ENCODE measurements around the gene PGAP3. TPM values are rescaled to one million over a fixed set of nuclear protein-coding genes. Genes with fewer than 3 reads are reported as not detected.

The PGAP3 gene
- total RNA-seq, 1 donor = 10.9 TPM

- H2AFZ ChIP-seq (ENCODE audit: low read length) = no peak within 1 kb of the TSS
- H3K4me3 ChIP-seq (ENCODE audit: insufficient read depth, low read length) = no peak within 1 kb of the TSS
- H3K27me3 ChIP-seq (ENCODE audit: insufficient read depth, low read length) = peaks cover 49% of the 10 kb centered on the region
- no peaks in the 10 kb centered on the region for H3K4me1 ChIP-seq (ENCODE audit: insufficient read depth, low read length)
- peaks cover 6% of the 10 kb centered on the region for H4K20me1 ChIP-seq (ENCODE audit: insufficient read depth, low read length)
- no peaks in the 10 kb centered on the region for H3K79me2 ChIP-seq (ENCODE audit: insufficient read depth, low read length)
- H3K36me3 ChIP-seq (ENCODE audit: insufficient read depth, low read length) = peaks cover 4% of the 10 kb centered on the region
- no peaks in the 10 kb centered on the region for H3K9me3 ChIP-seq (ENCODE audit: low read depth, low read length)
- no peak within 1 kb of the TSS for H3K4me2 ChIP-seq (ENCODE audit: insufficient read depth, low read length)
- H3K27ac ChIP-seq (ENCODE audit: low read depth, low read length) = no peak within 1 kb of the TSS
- peak; percentile 78 for DNase-seq (ENCODE audit: insufficient read length, low spot score, missing footprints)
- TF ChIP-seq CTCF (IDR thresholded peaks at IDR 0.05; ENCODE audit: extremely low read depth, low read depth, low read length) = no peak
Observed at GRCh38 chr17:39664581-39665561, 23.0 kb downstream of the PGAP3 start, which contains the start of gene TCAP. TCAP (plus strand) TSS chr17:39665349; CDS start chr17:39665360, 11 bp downstream.

GRCh38 chr17:39663688-39664580, 23.9 kb downstream of the PGAP3 start:
- peaks cover 39% of the 10 kb centered on the region for H3K27me3 ChIP-seq (ENCODE audit: insufficient read depth, low read length)
- H4K20me1 ChIP-seq (ENCODE audit: insufficient read depth, low read length) = peaks cover 6% of the 10 kb centered on the region
- TF ChIP-seq CTCF (IDR thresholded peaks at IDR 0.05; ENCODE audit: extremely low read depth, low read depth, low read length) = no peak
- no peak overlapping the region for H3K27ac ChIP-seq (ENCODE audit: low read depth, low read length)
- DNase-seq (ENCODE audit: insufficient read length, low spot score, missing footprints) = peak; percentile 88
- no peak overlapping the region for H3K4me2 ChIP-seq (ENCODE audit: insufficient read depth, low read length)
- H3K9me3 ChIP-seq (ENCODE audit: low read depth, low read length) = no peaks in the 10 kb centered on the region
- H3K4me1 ChIP-seq (ENCODE audit: insufficient read depth, low read length) = no peaks in the 10 kb centered on the region
- no peaks in the 10 kb centered on the region for H3K79me2 ChIP-seq (ENCODE audit: insufficient read depth, low read length)
- H3K4me3 ChIP-seq (ENCODE audit: insufficient read depth, low read length) = no peak overlapping the region
- peaks cover 4% of the 10 kb centered on the region for H3K36me3 ChIP-seq (ENCODE audit: insufficient read depth, low read length)
- no peak overlapping the region for H2AFZ ChIP-seq (ENCODE audit: low read length)

GRCh38 chr17:39663340-39663687, 24.5 kb downstream of the PGAP3 start:
- Histone ChIP-seq H3K4me3 (ENCODE audit: insufficient read depth, low read length) (no peak overlapping the region), H3K36me3 (ENCODE audit: insufficient read depth, low read length) (peaks cover 4% of the 10 kb centered on the region), H3K27ac (ENCODE audit: low read depth, low read length) (no peak overlapping the region), H4K20me1 (ENCODE audit: insufficient read depth, low read length) (peaks cover 6% of the 10 kb centered on the region), H3K79me2 (ENCODE audit: insufficient read depth, low read length) (no peaks in the 10 kb centered on the region), H2AFZ (ENCODE audit: low read length) (no peak overlapping the region), H3K27me3 (ENCODE audit: insufficient read depth, low read length) (peaks cover 33% of the 10 kb centered on the region), H3K9me3 (ENCODE audit: low read depth, low read length) (no peaks in the 10 kb centered on the region), H3K4me2 (ENCODE audit: insufficient read depth, low read length) (no peak overlapping the region), H3K4me1 (ENCODE audit: insufficient read depth, low read length) (no peaks in the 10 kb centered on the region)
- no peak for TF ChIP-seq CTCF (IDR thresholded peaks at IDR 0.05; ENCODE audit: extremely low read depth, low read depth, low read length)
- DNase-seq (ENCODE audit: insufficient read length, low spot score, missing footprints) = peak; percentile 77

All from osteoblast (primary cell).